Spleen (tissue), 7 donors: ENCODE data around the gene ANAPC7.
"Not testable (repeated sequence)": the region's sequence is repeated elsewhere in the genome, so short reads cannot be mapped to it uniquely, and the experiment has no call there.

ENCODE experiments used
- POLR2A ChIP-seq, 3 donors: fragments of 450-650 bp; IDR thresholded peaks; one replicate each; pipeline ENCODE4 v1.5.1; 2017; ENCODE audit warnings: antibody characterized with exemption in 3 of 3, mild to moderate bottlenecking in 1 of 3
- POLR2AphosphoS5 ChIP-seq, 3 donors: sonication (generic); formaldehyde crosslinking; IDR thresholded peaks; one replicate each; pipeline ENCODE4 v1.5.1; 2017; ENCODE audit warnings: antibody characterized with exemption in 3 of 3
- TF ChIP-seq, protein P1 (sequence below), 11 experiments: fragments of 200-600 bp in 7 of 11; fragments of 450-650 bp in 4 of 11; sonication (generic) in 4 of 11; IDR thresholded peaks in 8 of 11; conservative IDR thresholded peaks in 3 of 11; 1 replicate in 7 of 11; 2 replicates in 4 of 11; pipeline versions ENCODE4 v1.4.0 to v1.8.0; 2016 to 2021; ENCODE audit warnings: antibody characterized with exemption in 11 of 11, inconsistent platforms in 4 of 11, mild to moderate bottlenecking in 1 of 11
- donor health status: DM: no; HTN: no; CAD: no; lungs with moderate emphysema.
- donor health status: DM: no; HTN: no; CAD: no.
- donor health status: DM: no; HTN: no; CAD: no.

DNA sequence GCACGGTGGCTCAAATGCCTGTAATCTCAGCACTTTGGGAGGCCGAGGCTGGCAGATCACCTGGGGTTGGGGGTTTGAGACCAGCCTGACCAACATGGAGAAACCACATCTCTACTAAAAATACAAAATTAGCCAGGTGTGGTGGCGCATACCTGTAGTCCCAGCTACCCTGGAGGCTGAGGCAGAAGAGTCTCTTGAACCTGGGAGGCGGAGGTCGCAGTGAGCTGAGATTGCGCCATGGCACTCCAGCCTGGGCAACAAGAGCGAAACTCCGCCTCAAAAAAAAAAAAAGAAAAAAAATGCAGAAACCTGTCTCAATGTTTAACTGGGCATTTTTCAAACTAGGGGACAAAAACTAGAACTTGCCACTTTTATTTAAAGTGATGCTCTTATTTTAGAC is 63.2 kb downstream of the ANAPC7 start:
- TF ChIP-seq POLR2AphosphoS5, POLR2A (IDR thresholded peaks at IDR 0.05): not testable (repeated sequence)
- TF ChIP-seq, protein P1, sequence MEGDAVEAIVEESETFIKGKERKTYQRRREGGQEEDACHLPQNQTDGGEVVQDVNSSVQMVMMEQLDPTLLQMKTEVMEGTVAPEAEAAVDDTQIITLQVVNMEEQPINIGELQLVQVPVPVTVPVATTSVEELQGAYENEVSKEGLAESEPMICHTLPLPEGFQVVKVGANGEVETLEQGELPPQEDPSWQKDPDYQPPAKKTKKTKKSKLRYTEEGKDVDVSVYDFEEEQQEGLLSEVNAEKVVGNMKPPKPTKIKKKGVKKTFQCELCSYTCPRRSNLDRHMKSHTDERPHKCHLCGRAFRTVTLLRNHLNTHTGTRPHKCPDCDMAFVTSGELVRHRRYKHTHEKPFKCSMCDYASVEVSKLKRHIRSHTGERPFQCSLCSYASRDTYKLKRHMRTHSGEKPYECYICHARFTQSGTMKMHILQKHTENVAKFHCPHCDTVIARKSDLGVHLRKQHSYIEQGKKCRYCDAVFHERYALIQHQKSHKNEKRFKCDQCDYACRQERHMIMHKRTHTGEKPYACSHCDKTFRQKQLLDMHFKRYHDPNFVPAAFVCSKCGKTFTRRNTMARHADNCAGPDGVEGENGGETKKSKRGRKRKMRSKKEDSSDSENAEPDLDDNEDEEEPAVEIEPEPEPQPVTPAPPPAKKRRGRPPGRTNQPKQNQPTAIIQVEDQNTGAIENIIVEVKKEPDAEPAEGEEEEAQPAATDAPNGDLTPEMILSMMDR (IDR thresholded peaks at IDR 0.05 in 8 of 11, conservative IDR thresholded peaks at IDR 0.05 in 3 of 11), result not testable (repeated sequence)
